IMR-90 (cell line): ENCODE data around the gene RAP1GAP2. TPM values are rescaled to one million over a fixed set of nuclear protein-coding genes. Genes with fewer than 3 reads are reported as not detected.

Source experiments
- ATAC-seq: fragments of 200-7000 bp; cut with Tn5 transposase; 2 replicates; pipeline ENCODE4 v1.9.1; 2020; ENCODE audit warnings: low read depth, mild to moderate bottlenecking, moderate library complexity
- BruUV-seq: library from RNA; stranded (reverse); fragments of 400-500 nt; replicated peaks from 2 replicates; lab custom pipeline; 2021; lab: Mats Ljungman, UMichigan
- CTCF ChIA-PET: fragments of 300-600 bp; formaldehyde crosslinking; extraction: SDS; loops from one replicate; lab custom pipeline; 2021; ENCODE audit warnings: antibody characterized with exemption; lab: Yijun Ruan, JAX
- POLR2A ChIA-PET: fragments of 300-600 bp; sonication (Branson Sonifier 250); formaldehyde crosslinking; loops from one replicate; lab custom pipeline; 2022; ENCODE audit warnings: antibody characterized with exemption; ENCODE audit not compliant: unreplicated experiment; lab: Charles Lee
- DNase-seq: peaks from one replicate; pipeline ENCODE4 v3.0.0; 2013
- H2AFZ ChIP-seq: replicated peaks from 2 replicates; pipeline ENCODE3; 2013; ENCODE audit warnings: low read length, mild to moderate bottlenecking; ENCODE audit not compliant: poor library complexity
- H2AK5ac ChIP-seq: 2 replicates; pipeline ENCODE4 v1.6.1; 2013; ENCODE audit warnings: low read depth, low read length, inconsistent platforms
- H2AK9ac ChIP-seq: replicated peaks from 2 replicates; pipeline ENCODE3; 2013; ENCODE audit warnings: mild to moderate bottlenecking, low read depth, low read length, moderate library complexity; ENCODE audit not compliant: poor library complexity
- H2BK120ac ChIP-seq: 2 replicates; pipeline ENCODE4 v1.6.1; 2013; ENCODE audit warnings: low read depth, low read length, inconsistent platforms
- H2BK15ac ChIP-seq: 3 replicates; pipeline ENCODE4 v1.6.1; 2013; ENCODE audit warnings: low read depth, low read length, inconsistent platforms
- H2BK20ac ChIP-seq: 2 replicates; pipeline ENCODE4 v1.6.1; 2013; ENCODE audit warnings: low read depth, mild to moderate bottlenecking, inconsistent platforms, low read length, moderate library complexity
- H2BK5ac ChIP-seq: 2 replicates; pipeline ENCODE4 v1.6.1; 2013; ENCODE audit warnings: mild to moderate bottlenecking, low read depth, low read length, inconsistent platforms; ENCODE audit not compliant: poor library complexity, severe bottlenecking
- H3K14ac ChIP-seq: replicated peaks from 2 replicates; pipeline ENCODE4 v1.6.1; 2013; ENCODE audit warnings: low read depth, low read length, inconsistent platforms
- H3K18ac ChIP-seq: 2 replicates; pipeline ENCODE4 v1.6.1; 2013; ENCODE audit warnings: low read depth, low read length, control low read depth
- H3K23ac ChIP-seq: 2 replicates; pipeline ENCODE4 v1.6.1; 2013; ENCODE audit warnings: low read depth, low read length, inconsistent platforms
- H3K27ac ChIP-seq: 2 replicates; pipeline ENCODE4 v1.5.1; 2013; ENCODE audit warnings: mild to moderate bottlenecking, control low read depth, low read length; ENCODE audit not compliant: insufficient read depth
- H3K27me3 ChIP-seq: 2 replicates; pipeline ENCODE4 v1.6.1; 2013; ENCODE audit warnings: low read length; ENCODE audit not compliant: control insufficient read depth, insufficient read depth
- H3K36me3 ChIP-seq: 2 replicates; pipeline ENCODE4 v1.6.1; 2013; ENCODE audit warnings: low read length, mixed read lengths; ENCODE audit not compliant: control insufficient read depth, insufficient read depth
- H3K4ac ChIP-seq: 2 replicates; pipeline ENCODE4 v1.6.1; 2013; ENCODE audit warnings: low read depth, low read length, inconsistent platforms
- H3K4me1 ChIP-seq: 2 replicates; pipeline ENCODE4 v1.6.1; 2013; ENCODE audit warnings: low read length, mixed read lengths; ENCODE audit not compliant: control insufficient read depth, insufficient read depth
- H3K4me2 ChIP-seq: 2 replicates; pipeline ENCODE4 v1.6.1; 2013; ENCODE audit warnings: low read depth, mild to moderate bottlenecking, control low read depth, low read length, moderate library complexity
- H3K4me3 ChIP-seq: 2 replicates; pipeline ENCODE4 v1.5.1; 2013; ENCODE audit warnings: low read depth, mild to moderate bottlenecking, control low read depth, low read length, moderate library complexity; ENCODE audit not compliant: insufficient read depth
- H3K56ac ChIP-seq: 2 replicates; pipeline ENCODE4 v1.6.1; 2013; ENCODE audit warnings: low read length, inconsistent platforms; ENCODE audit not compliant: insufficient read depth; ENCODE audit errors: extremely low read depth
- H3K79me1 ChIP-seq, 2 experiments: 2 replicates each; pipeline ENCODE4 v1.6.1; 2013; ENCODE audit warnings: low read length in 2 of 2, inconsistent platforms in 1 of 2, low read depth in 1 of 2
- H3K9ac ChIP-seq: 2 replicates; pipeline ENCODE4 v1.6.1; 2013; ENCODE audit warnings: low read depth, low read length, control low read depth
- H3K9me1 ChIP-seq: 2 replicates; pipeline ENCODE4 v1.6.1; 2013; ENCODE audit warnings: low read length, inconsistent platforms; ENCODE audit not compliant: insufficient read depth
- H3K9me3 ChIP-seq: 2 replicates; pipeline ENCODE4 v1.6.1; 2013; ENCODE audit warnings: low read length; ENCODE audit not compliant: control insufficient read depth, insufficient read depth
- H4K20me1 ChIP-seq: 2 replicates; pipeline ENCODE4 v1.6.1; 2013; ENCODE audit warnings: low read length, inconsistent platforms; ENCODE audit not compliant: insufficient read depth
- H4K5ac ChIP-seq: 2 replicates; pipeline ENCODE4 v1.6.1; 2013; ENCODE audit warnings: mild to moderate bottlenecking, low read depth, low read length, control low read depth
- H4K8ac ChIP-seq, 2 experiments: 2 replicates each; pipeline ENCODE4 v1.6.1; 2013; ENCODE audit warnings: low read depth in 2 of 2, low read length in 2 of 2, control low read depth in 1 of 2, inconsistent platforms in 1 of 2
- H4K91ac ChIP-seq: 2 replicates; pipeline ENCODE4 v1.6.1; 2013; ENCODE audit warnings: low read depth, low read length, inconsistent platforms; ENCODE audit not compliant: insufficient read depth
- BHLHE40 ChIP-seq: fragments of 150-350 bp; IDR thresholded peaks from 2 replicates; pipeline ENCODE4 v1.6.1; 2016; ENCODE audit warnings: mild to moderate bottlenecking, low read depth, low read length
- ELK1 ChIP-seq: fragments of 150-350 bp; IDR thresholded peaks from 2 replicates; pipeline ENCODE4 v1.6.1; 2016; ENCODE audit warnings: low read depth, mild to moderate bottlenecking, low read length, moderate library complexity, borderline replicate concordance
- MAFK ChIP-seq: IDR thresholded peaks from 2 replicates; pipeline ENCODE4 v1.6.1; 2012; ENCODE audit warnings: low read depth, low read length, improper control_type of control experiment
- MAZ ChIP-seq: IDR thresholded peaks from 2 replicates; pipeline ENCODE4 v1.6.1; 2012; ENCODE audit warnings: low read depth, mild to moderate bottlenecking, low read length, improper control_type of control experiment, moderate library complexity, borderline replicate concordance
- MXI1 ChIP-seq: IDR thresholded peaks from 2 replicates; pipeline ENCODE4 v1.6.1; 2012; ENCODE audit warnings: low read depth, mild to moderate bottlenecking, low read length, moderate library complexity, borderline replicate concordance
- NFE2L2 ChIP-seq: fragments of 150-350 bp; IDR thresholded peaks from 2 replicates; pipeline ENCODE4 v1.6.1; 2016; ENCODE audit warnings: low read depth, mild to moderate bottlenecking, low read length
- POLR2A ChIP-seq: IDR thresholded peaks from 2 replicates; pipeline ENCODE4 v1.6.1; 2012; ENCODE audit warnings: mild to moderate bottlenecking, low read depth, low read length
- RAD21 ChIP-seq: IDR thresholded peaks from 2 replicates; pipeline ENCODE4 v1.6.1; 2012; ENCODE audit warnings: low read length, improper control_type of control experiment
- RCOR1 ChIP-seq: IDR thresholded peaks from 2 replicates; pipeline ENCODE4 v1.6.1; 2012; ENCODE audit warnings: mild to moderate bottlenecking, low read length, improper control_type of control experiment; ENCODE audit not compliant: insufficient replicate concordance
- SMC3 ChIP-seq: fragments of 150-350 bp; IDR thresholded peaks from 2 replicates; pipeline ENCODE4 v1.6.1; 2016; ENCODE audit warnings: low read depth, mild to moderate bottlenecking, antibody characterized with exemption, low read length, moderate library complexity
- whole genome bisulfite sequencing, 2 experiments: methylation state at CpG; one replicate each; pipeline versions ENCODE4 v1.1.5 to v1.1.7; 2013; ENCODE audit warnings: missing lambda C conversion rate in 2 of 2; ENCODE audit not compliant: insufficient read length in 1 of 2; ENCODE audit errors: extremely low coverage in 2 of 2; 5-methylcytosine and 5-hydroxymethylcytosine counted together
- dilution Hi-C: fragments of 300-500 bp; cut with HindIII; formaldehyde crosslinking; loops from one replicate; pipeline ENCODE4 v1.14.3; 2018; ENCODE audit warnings: low sequenced_read_pairs; ENCODE audit not compliant: unreplicated experiment
- in situ Hi-C: fragments of 300-500 bp; cut with MboI; formaldehyde crosslinking; loops from 3 replicates; pipeline ENCODE4 v1.14.3; 2019; ENCODE audit warnings: low sequenced_read_pairs, inconsistent platforms, mixed read lengths
- intact Hi-C: fragments of 100-400 bp; cut with micrococcal nuclease; formaldehyde crosslinking; loops from 2 replicates; pipeline ENCODE4 v1.10.0; 2022
- polyA plus RNA-seq, 3 experiments: library from polyadenylated mRNA; depleted of rRNA; stranded (reverse); fragments of >200 nt; gene quantifications; 2 replicates each; pipeline ENCODE4 v1.2.3, GENCODE V29; 2012; ENCODE audit warnings: low replicate concordance in 1 of 3
- total RNA-seq: library from RNA; depleted of rRNA; stranded (reverse); fragments of >200 nt; gene quantifications from 2 replicates; pipeline ENCODE4 v1.2.3, GENCODE V29; 2012

Gene RAP1GAP2
- total and polyA plus RNA-seq, 2 of the 4 experiments (the other 2 are of a cell fraction) = 5.7 to 7.5 TPM

GRCh38 chr17:2860045-2860444 is 63.8 kb downstream of the RAP1GAP2 start:
- H3K4me2 ChIP-seq = no peak overlapping the region
- no peak overlapping the region for H3K18ac ChIP-seq
- ATAC-seq (no peak), DNase-seq (no peak)
- no peak overlapping the region for H2BK120ac ChIP-seq
- H3K79me1 ChIP-seq = peaks cover 8 to 33% of the 10 kb centered on the region in 2 experiments
- no peak overlapping the region for H3K4me3 ChIP-seq
- CTCF ChIA-PET = no interaction called here
- 100% methylated on average over 1 of the region's 4 CpGs; no CpG with 5 or more reads in 1 of the 2 experiments for WGBS, 2 experiments
- TF ChIP-seq ELK1 (no peak), MAZ (no peak), NFE2L2 (no peak), SMC3 (no peak), RCOR1 (no peak), POLR2A (no peak), MXI1 (no peak), MAFK (no peak), BHLHE40 (no peak), RAD21 (no peak)
- POLR2A ChIA-PET = no interaction called here
- H2BK5ac ChIP-seq = no peak overlapping the region
- H4K8ac ChIP-seq = no peak overlapping the region
- no peak overlapping the region for H4K5ac ChIP-seq
- no peak overlapping the region for H2AK9ac ChIP-seq
- H3K9ac ChIP-seq = no peak overlapping the region
- no peak overlapping the region for H2AFZ ChIP-seq
- no peak overlapping the region for H3K23ac ChIP-seq
- no peak overlapping the region for H3K27ac ChIP-seq
- no peak overlapping the region for H3K4ac ChIP-seq
- intact Hi-C loops (no loop called here), in situ Hi-C loops (no loop called here), dilution Hi-C loops (no loop called here)
- H4K20me1 ChIP-seq = no peaks in the 10 kb centered on the region; the same call in 1 of the 2 replicates
- no peaks in the 10 kb centered on the region; the same call in 1 of the 2 replicates for H3K4me1 ChIP-seq
- H3K27me3 ChIP-seq = no peaks in the 10 kb centered on the region
- H3K9me1 ChIP-seq = peaks cover 4% of the 10 kb centered on the region; the same call in 1 of the 2 replicates
- no peak overlapping the region for H2AK5ac ChIP-seq
- no peak overlapping the region for H3K14ac ChIP-seq
- no peaks in the 10 kb centered on the region for H3K36me3 ChIP-seq
- no peak overlapping the region for H2BK20ac ChIP-seq
- no peak overlapping the region for H3K56ac ChIP-seq
- H3K9me3 ChIP-seq = no peaks in the 10 kb centered on the region
- H4K91ac ChIP-seq = no peak overlapping the region
- no TSS peak for BruUV-seq
- H2BK15ac ChIP-seq = no peak overlapping the region
